ENCODE results near the gene NOCT.
"Not testable (repeated sequence)": the region's sequence is repeated elsewhere in the genome, so short reads cannot be mapped to it uniquely, and the experiment has no call there.

NOCT gene

DNA sequence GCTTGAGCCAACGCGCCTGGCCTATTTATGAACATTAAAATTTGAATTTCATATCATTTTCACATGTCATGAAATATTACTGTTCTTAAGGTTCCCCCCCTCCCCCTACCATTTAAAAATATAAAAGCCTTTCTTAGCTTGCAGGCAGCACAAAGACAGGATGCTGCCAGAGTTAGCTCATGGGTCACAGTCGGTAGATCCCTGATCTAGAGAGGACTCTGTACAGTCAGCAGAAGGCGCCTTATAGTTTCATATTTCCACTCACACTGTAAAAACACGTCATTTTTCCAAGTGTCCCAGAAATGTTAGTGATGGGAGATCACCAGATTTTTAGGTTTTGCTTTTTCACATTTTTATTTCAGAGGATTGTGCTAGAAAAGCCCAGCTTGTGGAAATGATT is 12.2 kb downstream of the NOCT start:
- Histone ChIP-seq H3K79me2 (ENCODE audit: control insufficient read depth, insufficient read depth, low read length) (peaks cover 80% of the 10 kb centered on the region), H2BK15ac (replicated peaks; ENCODE audit: low read depth) (no peak overlapping the region), H2BK120ac (ENCODE audit: low read depth, low read length) (no peak overlapping the region), H3K4me3 (ENCODE audit: low read length) (no peak overlapping the region), H3K4me2 (ENCODE audit: low read length) (no peak overlapping the region), H3K18ac (ENCODE audit: low read length) (no peak overlapping the region), H3K9ac (ENCODE audit: low read length) (no peak overlapping the region), H3K4me1 (ENCODE audit: control insufficient read depth, low read depth, low read length) (no peaks in the 10 kb centered on the region), H3K4ac (ENCODE audit: low read depth, low read length) (no peak overlapping the region), H2AK5ac (ENCODE audit: low read length) (no peak overlapping the region), H4K5ac (ENCODE audit: low read length) (no peak overlapping the region), H2BK5ac (ENCODE audit: low read length) (no peak overlapping the region), H4K8ac (ENCODE audit: low read depth, low read length) (no peak overlapping the region), H3K27me3 (ENCODE audit: insufficient read depth, low read length, poor library complexity) (no peaks in the 10 kb centered on the region), H3K27ac (ENCODE audit: low read depth, low read length) (no peak overlapping the region), H3K23ac (ENCODE audit: low read length) (no peak overlapping the region), H3K79me1 (ENCODE audit: low read length) (peaks cover 3% of the 10 kb centered on the region), H3K36me3 (ENCODE audit: control insufficient read depth, insufficient read depth, low read length) (no peaks in the 10 kb centered on the region), H3K56ac (ENCODE audit: low read length) (no peak overlapping the region)
- no peak for DNase-seq
- whole genome bisulfite sequencing (ENCODE audit: extremely low coverage, insufficient coverage, low lambda C conversion rate), result no CpG with 5 or more reads among the region's 5 CpGs

- no peak overlapping the region for H2BK120ac ChIP-seq (ENCODE audit: low read depth, low read length)
- H3K9ac ChIP-seq (ENCODE audit: low read length), result no peak overlapping the region
- no peak overlapping the region for H3K4ac ChIP-seq (ENCODE audit: low read depth, low read length)
- no peaks in the 10 kb centered on the region for H3K27me3 ChIP-seq (ENCODE audit: insufficient read depth, low read length, poor library complexity)
- no peak overlapping the region for H3K4me2 ChIP-seq (ENCODE audit: low read length)
- no peak overlapping the region for H2BK5ac ChIP-seq (ENCODE audit: low read length)
- H3K36me3 ChIP-seq (ENCODE audit: control insufficient read depth, insufficient read depth, low read length), result no peaks in the 10 kb centered on the region
- no peak overlapping the region for H3K23ac ChIP-seq (ENCODE audit: low read length)
- no peak overlapping the region for H4K8ac ChIP-seq (ENCODE audit: low read depth, low read length)
- H3K56ac ChIP-seq (ENCODE audit: low read length), result no peak overlapping the region
- no peaks in the 10 kb centered on the region for H3K4me1 ChIP-seq (ENCODE audit: control insufficient read depth, low read depth, low read length)
- H3K4me3 ChIP-seq (ENCODE audit: low read length), result no peak overlapping the region
- H3K18ac ChIP-seq (ENCODE audit: low read length), result no peak overlapping the region
- DNase-seq, result no peak
- no CpG with 5 or more reads among the region's 11 CpGs for WGBS (ENCODE audit: extremely low coverage, insufficient coverage, low lambda C conversion rate)
- peaks cover 80% of the 10 kb centered on the region for H3K79me2 ChIP-seq (ENCODE audit: control insufficient read depth, insufficient read depth, low read length)
- no peak overlapping the region for H3K27ac ChIP-seq (ENCODE audit: low read depth, low read length)
- peaks cover 3% of the 10 kb centered on the region for H3K79me1 ChIP-seq (ENCODE audit: low read length)
- H4K5ac ChIP-seq (ENCODE audit: low read length), result no peak overlapping the region
- no peak overlapping the region for H2AK5ac ChIP-seq (ENCODE audit: low read length)
- H2BK15ac ChIP-seq (replicated peaks; ENCODE audit: low read depth), result no peak overlapping the region
These were observed 12.6 kb downstream of the NOCT start for GRCh38 chr4:139028191-139028661.

DNA sequence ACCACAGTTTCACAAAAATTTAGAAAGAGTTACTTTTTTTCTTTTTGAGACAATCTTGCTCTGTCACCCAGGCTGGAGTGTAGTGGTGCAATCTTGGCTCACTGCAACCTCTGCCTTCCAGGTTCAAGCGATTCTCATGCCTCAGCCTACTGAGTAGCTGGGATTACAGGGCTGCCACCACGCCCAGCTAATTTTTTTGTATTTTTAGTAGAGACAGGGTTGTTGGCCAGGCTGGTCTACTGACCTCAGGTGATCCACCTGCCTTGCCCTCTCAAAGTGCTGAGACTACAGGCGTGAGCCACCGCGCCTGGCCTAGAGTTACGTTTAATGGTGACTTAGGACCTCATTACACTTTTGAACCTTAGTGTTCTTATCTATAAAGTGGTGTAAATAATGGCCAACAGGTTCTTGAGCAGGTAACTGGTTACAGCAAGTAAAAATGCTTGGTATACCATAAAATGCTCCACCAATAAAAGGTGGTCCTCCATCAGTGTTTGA is 14.3 kb downstream of the NOCT start:
- H2BK120ac ChIP-seq (ENCODE audit: low read depth, low read length); DNase-seq; H3K4me2 ChIP-seq (ENCODE audit: low read length); H4K8ac ChIP-seq (ENCODE audit: low read depth, low read length); H2AK5ac ChIP-seq (ENCODE audit: low read length); H2BK15ac ChIP-seq (replicated peaks; ENCODE audit: low read depth); H2BK5ac ChIP-seq (ENCODE audit: low read length); H3K36me3 ChIP-seq (ENCODE audit: control insufficient read depth, insufficient read depth, low read length); H3K23ac ChIP-seq (ENCODE audit: low read length); H3K56ac ChIP-seq (ENCODE audit: low read length); H3K27ac ChIP-seq (ENCODE audit: low read depth, low read length); H3K4me1 ChIP-seq (ENCODE audit: control insufficient read depth, low read depth, low read length); H4K5ac ChIP-seq (ENCODE audit: low read length); H3K79me1 ChIP-seq (ENCODE audit: low read length); H3K4ac ChIP-seq (ENCODE audit: low read depth, low read length); H3K18ac ChIP-seq (ENCODE audit: low read length); H3K4me3 ChIP-seq (ENCODE audit: low read length); H3K9ac ChIP-seq (ENCODE audit: low read length); H3K27me3 ChIP-seq (ENCODE audit: insufficient read depth, low read length, poor library complexity): not testable (repeated sequence)
- WGBS (ENCODE audit: extremely low coverage, insufficient coverage, low lambda C conversion rate), result no CpG with 5 or more reads among the region's 6 CpGs
- H3K79me2 ChIP-seq (ENCODE audit: control insufficient read depth, insufficient read depth, low read length), result peaks cover 80% of the 10 kb centered on the region

DNA sequence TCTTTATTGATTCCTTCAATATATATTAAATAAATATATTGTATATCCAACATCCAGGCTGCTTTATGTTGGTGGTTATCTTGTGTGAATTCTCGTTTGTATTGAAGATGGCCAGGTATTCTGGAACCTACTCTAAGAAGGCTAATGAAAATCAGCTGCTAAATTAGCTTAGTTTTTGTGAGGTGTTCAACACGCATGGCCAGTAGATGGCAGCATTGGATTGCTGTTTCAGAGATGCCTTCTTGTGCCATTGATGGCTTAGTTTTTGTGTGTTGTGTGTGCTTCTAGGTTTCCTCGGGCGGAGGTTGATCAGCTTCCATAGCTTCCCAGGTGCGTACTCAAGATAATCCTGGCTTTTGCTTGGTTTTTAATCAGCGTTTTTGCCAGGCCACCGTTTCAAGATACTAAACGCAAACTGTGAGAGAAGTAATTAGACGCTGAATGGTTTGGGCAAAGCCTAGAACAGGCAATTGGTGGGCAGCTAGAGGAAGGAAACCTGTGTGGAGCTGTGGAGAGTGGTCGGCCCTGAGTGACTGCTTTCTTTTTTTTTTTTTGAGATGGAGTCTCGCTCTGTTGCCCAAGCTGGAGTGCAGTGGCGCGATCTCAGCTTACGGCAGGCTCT is 15.1 kb downstream of the NOCT start:
- Histone ChIP-seq H3K79me2 (ENCODE audit: control insufficient read depth, insufficient read depth, low read length) (peaks cover 82% of the 10 kb centered on the region), H2BK5ac (ENCODE audit: low read length) (no peak overlapping the region), H3K27me3 (ENCODE audit: insufficient read depth, low read length, poor library complexity) (no peaks in the 10 kb centered on the region), H2BK15ac (replicated peaks; ENCODE audit: low read depth) (no peak overlapping the region), H3K18ac (ENCODE audit: low read length) (no peak overlapping the region), H3K27ac (ENCODE audit: low read depth, low read length) (no peak overlapping the region), H3K4me1 (ENCODE audit: control insufficient read depth, low read depth, low read length) (no peaks in the 10 kb centered on the region), H2AK5ac (ENCODE audit: low read length) (no peak overlapping the region), H4K8ac (ENCODE audit: low read depth, low read length) (no peak overlapping the region), H3K4ac (ENCODE audit: low read depth, low read length) (no peak overlapping the region), H3K23ac (ENCODE audit: low read length) (no peak overlapping the region), H3K56ac (ENCODE audit: low read length) (no peak overlapping the region), H3K4me3 (ENCODE audit: low read length) (no peak overlapping the region), H3K4me2 (ENCODE audit: low read length) (no peak overlapping the region), H2BK120ac (ENCODE audit: low read depth, low read length) (no peak overlapping the region), H4K5ac (ENCODE audit: low read length) (no peak overlapping the region), H3K36me3 (ENCODE audit: control insufficient read depth, insufficient read depth, low read length) (no peaks in the 10 kb centered on the region), H3K79me1 (ENCODE audit: low read length) (peaks cover 4% of the 10 kb centered on the region), H3K9ac (ENCODE audit: low read length) (no peak overlapping the region)
- WGBS (ENCODE audit: extremely low coverage, insufficient coverage, low lambda C conversion rate), result no CpG with 5 or more reads among the region's 14 CpGs
- peak; percentile 89 for DNase-seq

DNA sequence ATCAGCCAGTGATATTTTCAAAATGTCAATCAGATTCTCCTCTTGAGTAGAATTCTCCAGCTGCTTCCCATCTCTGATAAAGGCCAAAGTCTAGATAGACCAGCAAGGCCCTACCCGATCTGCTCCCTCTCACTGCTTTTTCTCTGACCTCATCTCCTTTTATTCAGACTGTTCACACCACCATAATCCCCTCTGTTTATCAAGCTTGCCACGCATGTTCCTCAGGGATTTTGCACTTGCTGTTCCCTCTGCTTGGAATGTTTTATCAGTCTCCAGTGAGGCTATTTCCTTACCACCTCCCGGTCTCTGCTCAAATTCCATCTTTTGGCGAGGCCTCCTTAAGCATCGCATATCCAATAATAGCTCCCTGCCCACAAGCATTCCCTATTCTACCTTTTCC is 20.1 kb downstream of the NOCT start:
- Histone ChIP-seq H2BK5ac (ENCODE audit: low read length) (no peak overlapping the region), H3K79me1 (ENCODE audit: low read length) (peaks cover 4% of the 10 kb centered on the region), H3K27me3 (ENCODE audit: insufficient read depth, low read length, poor library complexity) (no peaks in the 10 kb centered on the region), H2BK120ac (ENCODE audit: low read depth, low read length) (no peak overlapping the region), H3K23ac (ENCODE audit: low read length) (no peak overlapping the region), H3K18ac (ENCODE audit: low read length) (no peak overlapping the region), H3K36me3 (ENCODE audit: control insufficient read depth, insufficient read depth, low read length) (no peaks in the 10 kb centered on the region), H3K79me2 (ENCODE audit: control insufficient read depth, insufficient read depth, low read length) (peaks cover 82% of the 10 kb centered on the region), H3K27ac (ENCODE audit: low read depth, low read length) (no peak overlapping the region), H3K9ac (ENCODE audit: low read length) (no peak overlapping the region), H3K56ac (ENCODE audit: low read length) (no peak overlapping the region), H3K4me2 (ENCODE audit: low read length) (no peak overlapping the region), H4K8ac (ENCODE audit: low read depth, low read length) (no peak overlapping the region), H2AK5ac (ENCODE audit: low read length) (no peak overlapping the region), H4K5ac (ENCODE audit: low read length) (no peak overlapping the region), H3K4me1 (ENCODE audit: control insufficient read depth, low read depth, low read length) (no peaks in the 10 kb centered on the region), H2BK15ac (replicated peaks; ENCODE audit: low read depth) (no peak overlapping the region), H3K4ac (ENCODE audit: low read depth, low read length) (no peak overlapping the region), H3K4me3 (ENCODE audit: low read length) (no peak overlapping the region)
- WGBS (ENCODE audit: extremely low coverage, insufficient coverage, low lambda C conversion rate), result no CpG with 5 or more reads among the region's 5 CpGs
- DNase-seq, result peak; percentile 44

DNA sequence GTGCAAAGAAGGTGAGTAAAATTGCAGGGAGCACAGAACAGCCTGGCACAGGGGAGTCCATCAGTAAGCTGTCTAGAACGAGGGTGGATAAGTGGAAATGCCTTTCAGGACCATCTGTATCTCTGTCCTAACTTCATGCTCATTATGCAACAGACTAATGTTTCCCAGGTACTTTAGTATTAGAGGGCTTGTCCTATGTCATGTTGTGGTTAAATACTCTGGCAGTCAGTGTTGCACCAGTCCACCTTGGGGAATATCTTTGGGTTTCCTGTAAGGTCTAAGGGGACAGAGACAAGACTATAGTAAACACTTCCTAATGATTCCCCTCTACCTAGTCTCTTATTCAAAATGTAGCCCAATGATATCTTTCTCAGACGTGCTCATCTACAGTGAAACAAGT is 21.3 kb downstream of the NOCT start:
- Histone ChIP-seq H4K8ac (ENCODE audit: low read depth, low read length) (no peak overlapping the region), H3K27me3 (ENCODE audit: insufficient read depth, low read length, poor library complexity) (no peaks in the 10 kb centered on the region), H3K27ac (ENCODE audit: low read depth, low read length) (no peak overlapping the region), H3K18ac (ENCODE audit: low read length) (no peak overlapping the region), H3K79me1 (ENCODE audit: low read length) (peaks cover 6% of the 10 kb centered on the region), H3K36me3 (ENCODE audit: control insufficient read depth, insufficient read depth, low read length) (no peaks in the 10 kb centered on the region), H3K4me1 (ENCODE audit: control insufficient read depth, low read depth, low read length) (no peaks in the 10 kb centered on the region), H3K4ac (ENCODE audit: low read depth, low read length) (no peak overlapping the region), H4K5ac (ENCODE audit: low read length) (no peak overlapping the region), H3K9ac (ENCODE audit: low read length) (no peak overlapping the region), H3K4me3 (ENCODE audit: low read length) (no peak overlapping the region), H2BK5ac (ENCODE audit: low read length) (no peak overlapping the region), H3K79me2 (ENCODE audit: control insufficient read depth, insufficient read depth, low read length) (peaks cover 79% of the 10 kb centered on the region), H2BK120ac (ENCODE audit: low read depth, low read length) (no peak overlapping the region), H3K23ac (ENCODE audit: low read length) (no peak overlapping the region), H2AK5ac (ENCODE audit: low read length) (no peak overlapping the region), H2BK15ac (replicated peaks; ENCODE audit: low read depth) (no peak overlapping the region), H3K4me2 (ENCODE audit: low read length) (no peak overlapping the region), H3K56ac (ENCODE audit: low read length) (no peak overlapping the region)
- no CpG with 5 or more reads among the region's 2 CpGs for WGBS (ENCODE audit: extremely low coverage, insufficient coverage, low lambda C conversion rate)
- no peak for DNase-seq
